Vagina (tissue), 2 donors: ENCODE measurements around the gene RGMB. TPM values are rescaled to one million over a fixed set of nuclear protein-coding genes. Genes with fewer than 3 reads are reported as not detected.

Source experiments
- DNase-seq, 2 donors: peaks; one replicate each; pipeline ENCODE4 v3.0.0-alpha.2; 2017; ENCODE audit errors: extremely low spot score in 2 of 2
- H3K27ac ChIP-seq: fragments of 200-600 bp; sonication (generic); one replicate; pipeline ENCODE4 v1.5.1; 2019
- H3K27me3 ChIP-seq: fragments of 200-600 bp; sonication (generic); one replicate; pipeline ENCODE4 v1.5.1; 2019
- H3K36me3 ChIP-seq, 2 donors: fragments of 200-600 bp; sonication (generic); one replicate each; pipeline ENCODE4 v1.5.1; 2017 to 2019
- H3K4me1 ChIP-seq: fragments of 200-600 bp; sonication (generic); one replicate; pipeline ENCODE4 v1.5.1; 2019
- H3K4me3 ChIP-seq, 2 donors: fragments of 200-600 bp; sonication (generic); 1 replicate in 1 of 2; 2 replicates in 1 of 2; pipeline ENCODE4 v1.5.1; 2016 to 2019
- H3K9me3 ChIP-seq: fragments of 200-600 bp; sonication (generic); one replicate; pipeline ENCODE4 v1.5.1; 2019
- POLR2A ChIP-seq, 2 donors: fragments of 450-650 bp; IDR thresholded peaks; one replicate each; pipeline ENCODE4 v1.6.1; 2017; ENCODE audit warnings: antibody characterized with exemption in 2 of 2, mild to moderate bottlenecking in 2 of 2, moderate library complexity in 2 of 2
- POLR2AphosphoS5 ChIP-seq, 2 donors: sonication (generic); formaldehyde crosslinking; IDR thresholded peaks; one replicate each; pipeline ENCODE4 v1.9.0; 2017; ENCODE audit warnings: antibody characterized with exemption in 2 of 2, mild to moderate bottlenecking in 2 of 2, low read depth in 1 of 2; ENCODE audit not compliant: insufficient read depth in 1 of 2
- intact Hi-C: fragments of 100-400 bp; cut with DNase I; formaldehyde crosslinking; loops from one replicate; pipeline ENCODE4 v1.15.1; 2023
- total RNA-seq: library from RNA; depleted of rRNA; stranded (reverse); fragments of >200 nt; gene quantifications from one replicate; pipeline ENCODE4 v1.2.3, GENCODE V29; 2016
- TF ChIP-seq, protein P1 (sequence below), 3 experiments: fragments of 450-650 bp in 2 of 3; fragments of 200-600 bp in 1 of 3; sonication (generic) in 1 of 3; IDR thresholded peaks; one replicate each; pipeline ENCODE4 v1.5.1; 2017 to 2019; ENCODE audit warnings: antibody characterized with exemption in 3 of 3, mild to moderate bottlenecking in 2 of 3, moderate library complexity in 2 of 3

RGMB gene
- total RNA-seq, 1 donor from 2014 or later, result 39.0 TPM

DNA sequence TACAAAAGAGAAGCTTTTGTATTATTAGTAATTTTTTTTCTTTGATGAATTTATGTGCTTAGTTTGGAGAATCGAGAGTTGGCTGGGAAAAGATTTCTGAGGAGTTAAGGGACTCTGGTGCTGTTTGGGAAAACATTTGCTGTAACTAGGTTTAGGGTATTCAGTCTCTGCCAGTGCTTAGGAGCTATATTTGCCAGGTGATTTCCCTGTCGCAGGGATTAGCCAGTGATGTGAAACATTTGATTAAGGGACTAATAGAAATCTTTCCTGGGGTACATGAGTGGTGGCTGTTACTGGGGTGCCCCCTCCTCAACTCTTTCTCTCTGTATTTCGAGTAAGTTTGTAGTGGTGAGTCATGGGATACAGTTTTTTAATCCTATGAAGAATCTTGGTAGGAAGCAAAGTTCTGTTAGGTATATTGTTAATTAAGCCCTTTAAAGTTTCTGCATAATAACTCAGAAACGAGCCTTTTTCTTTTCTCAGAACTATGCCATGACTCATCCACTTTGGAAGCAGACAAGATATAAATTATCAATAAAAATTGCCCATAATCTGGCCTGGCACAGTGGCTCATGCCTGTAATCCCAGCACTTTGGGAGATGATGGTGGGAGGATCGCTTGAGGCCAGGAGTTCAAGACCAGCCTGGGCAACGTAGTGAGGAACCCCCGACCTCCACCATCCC is 18.6 kb downstream of the RGMB start:
- intact Hi-C loops, result no loop called here
- Histone ChIP-seq H3K9me3 (no peaks in the 10 kb centered on the region), H3K27me3 (no peaks in the 10 kb centered on the region), H3K27ac (no peak overlapping the region), H3K4me1 (peaks cover 31% of the 10 kb centered on the region), H3K4me3 (no peak overlapping the region), H3K36me3 (no peaks in the 10 kb centered on the region)
- no peak for DNase-seq
- TF ChIP-seq, protein P1, sequence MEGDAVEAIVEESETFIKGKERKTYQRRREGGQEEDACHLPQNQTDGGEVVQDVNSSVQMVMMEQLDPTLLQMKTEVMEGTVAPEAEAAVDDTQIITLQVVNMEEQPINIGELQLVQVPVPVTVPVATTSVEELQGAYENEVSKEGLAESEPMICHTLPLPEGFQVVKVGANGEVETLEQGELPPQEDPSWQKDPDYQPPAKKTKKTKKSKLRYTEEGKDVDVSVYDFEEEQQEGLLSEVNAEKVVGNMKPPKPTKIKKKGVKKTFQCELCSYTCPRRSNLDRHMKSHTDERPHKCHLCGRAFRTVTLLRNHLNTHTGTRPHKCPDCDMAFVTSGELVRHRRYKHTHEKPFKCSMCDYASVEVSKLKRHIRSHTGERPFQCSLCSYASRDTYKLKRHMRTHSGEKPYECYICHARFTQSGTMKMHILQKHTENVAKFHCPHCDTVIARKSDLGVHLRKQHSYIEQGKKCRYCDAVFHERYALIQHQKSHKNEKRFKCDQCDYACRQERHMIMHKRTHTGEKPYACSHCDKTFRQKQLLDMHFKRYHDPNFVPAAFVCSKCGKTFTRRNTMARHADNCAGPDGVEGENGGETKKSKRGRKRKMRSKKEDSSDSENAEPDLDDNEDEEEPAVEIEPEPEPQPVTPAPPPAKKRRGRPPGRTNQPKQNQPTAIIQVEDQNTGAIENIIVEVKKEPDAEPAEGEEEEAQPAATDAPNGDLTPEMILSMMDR (IDR thresholded peaks at IDR 0.05), result no peak

DNA sequence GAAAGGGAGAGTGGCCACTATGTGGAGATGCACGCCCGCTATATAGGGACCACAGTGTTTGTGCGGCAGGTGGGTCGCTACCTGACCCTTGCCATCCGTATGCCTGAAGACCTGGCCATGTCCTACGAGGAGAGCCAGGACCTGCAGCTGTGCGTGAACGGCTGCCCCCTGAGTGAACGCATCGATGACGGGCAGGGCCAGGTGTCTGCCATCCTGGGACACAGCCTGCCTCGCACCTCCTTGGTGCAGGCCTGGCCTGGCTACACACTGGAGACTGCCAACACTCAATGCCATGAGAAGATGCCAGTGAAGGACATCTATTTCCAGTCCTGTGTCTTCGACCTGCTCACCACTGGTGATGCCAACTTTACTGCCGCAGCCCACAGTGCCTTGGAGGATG is 19.8 kb downstream of the RGMB start:
- Histone ChIP-seq H3K36me3 (no peaks in the 10 kb centered on the region), H3K4me3 (no peak overlapping the region), H3K27me3 (no peaks in the 10 kb centered on the region), H3K27ac (no peak overlapping the region), H3K4me1 (peaks cover 22% of the 10 kb centered on the region), H3K9me3 (no peaks in the 10 kb centered on the region)
- no peak for DNase-seq
- intact Hi-C loops, result no loop called here
- TF ChIP-seq POLR2A (IDR thresholded peaks at IDR 0.05) (no peak), POLR2AphosphoS5 (IDR thresholded peaks at IDR 0.05; ENCODE audit: insufficient read depth in 1 of 2, low read depth in 1 of 2) (no peak)
- TF ChIP-seq, protein P1 (IDR thresholded peaks at IDR 0.05), result no peak

DNA sequence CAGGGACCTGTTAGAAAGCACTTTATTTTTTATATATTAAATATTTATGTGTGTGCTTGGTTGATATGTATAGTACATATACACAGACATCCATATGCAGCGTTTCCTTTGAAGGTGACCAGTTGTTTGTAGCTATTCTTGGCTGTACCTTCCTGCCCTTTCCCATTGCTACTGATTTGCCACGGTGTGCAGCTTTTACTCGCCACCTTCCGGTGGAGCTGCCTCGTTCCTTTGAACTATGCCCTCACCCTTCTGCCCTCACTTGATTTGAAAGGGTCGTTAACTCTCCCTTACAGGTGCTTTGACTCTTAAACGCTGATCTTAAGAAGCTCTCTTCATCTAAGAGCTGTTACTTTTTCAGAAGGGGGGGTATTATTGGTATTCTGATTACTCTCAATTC is 20.5 kb downstream of the RGMB start:
- intact Hi-C loops, result no loop called here

DNA sequence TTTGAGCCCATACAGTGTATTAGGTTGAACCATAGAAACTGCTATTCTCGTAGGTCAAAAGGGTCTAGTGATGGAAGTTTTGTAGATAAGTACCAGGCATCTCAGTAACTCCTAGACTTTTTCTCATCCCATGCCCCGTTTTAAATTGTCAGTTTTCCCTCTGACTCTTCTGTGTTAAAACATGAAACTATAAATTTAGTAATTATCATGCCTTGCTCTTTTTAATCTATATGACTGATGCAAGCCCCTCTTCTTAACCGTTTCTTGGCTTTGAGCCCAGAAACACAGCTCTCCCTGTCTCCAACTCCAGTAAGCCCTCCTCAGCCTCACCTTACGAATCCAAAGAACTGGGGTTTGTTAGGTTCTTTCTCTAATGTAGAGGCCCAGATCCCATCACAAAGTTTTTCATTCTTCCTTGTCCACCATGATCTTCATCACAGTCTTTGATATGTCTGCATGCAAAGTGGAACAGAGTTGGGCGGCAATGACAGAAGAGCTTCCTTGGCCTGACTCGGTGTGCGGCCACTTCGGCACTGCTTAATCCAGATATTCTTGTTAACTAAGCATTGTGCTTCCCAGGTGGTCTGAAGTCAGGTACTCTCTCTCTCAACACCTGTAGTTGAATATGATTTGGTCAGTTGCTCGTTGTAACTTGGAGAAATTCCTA is 21.1 kb downstream of the RGMB start:
- H3K4me3 ChIP-seq, result no peak overlapping the region
- H3K4me1 ChIP-seq, result peaks cover 9% of the 10 kb centered on the region
- no peak for DNase-seq
- intact Hi-C loops, result no loop called here
- H3K27ac ChIP-seq, result no peak overlapping the region
- H3K27me3 ChIP-seq, result no peaks in the 10 kb centered on the region
- H3K9me3 ChIP-seq, result no peaks in the 10 kb centered on the region
- H3K36me3 ChIP-seq, result no peaks in the 10 kb centered on the region
- TF ChIP-seq, protein P1 (IDR thresholded peaks at IDR 0.05), result no peak
- no peak for TF ChIP-seq POLR2A (IDR thresholded peaks at IDR 0.05)
- TF ChIP-seq POLR2AphosphoS5 (IDR thresholded peaks at IDR 0.05; ENCODE audit: insufficient read depth in 1 of 2, low read depth in 1 of 2), result no peak

More for the DNA sequence above, 20.5 kb downstream of the RGMB start:
- no peak for DNase-seq
- TF ChIP-seq POLR2AphosphoS5 (IDR thresholded peaks at IDR 0.05; ENCODE audit: insufficient read depth in 1 of 2, low read depth in 1 of 2) (no peak), POLR2A (IDR thresholded peaks at IDR 0.05) (no peak)
- TF ChIP-seq, protein P1 (IDR thresholded peaks at IDR 0.05), result no peak
- Histone ChIP-seq H3K27me3 (no peaks in the 10 kb centered on the region), H3K9me3 (no peaks in the 10 kb centered on the region), H3K27ac (no peak overlapping the region), H3K4me3 (no peak overlapping the region), H3K4me1 (peaks cover 15% of the 10 kb centered on the region), H3K36me3 (no peaks in the 10 kb centered on the region)

DNA sequence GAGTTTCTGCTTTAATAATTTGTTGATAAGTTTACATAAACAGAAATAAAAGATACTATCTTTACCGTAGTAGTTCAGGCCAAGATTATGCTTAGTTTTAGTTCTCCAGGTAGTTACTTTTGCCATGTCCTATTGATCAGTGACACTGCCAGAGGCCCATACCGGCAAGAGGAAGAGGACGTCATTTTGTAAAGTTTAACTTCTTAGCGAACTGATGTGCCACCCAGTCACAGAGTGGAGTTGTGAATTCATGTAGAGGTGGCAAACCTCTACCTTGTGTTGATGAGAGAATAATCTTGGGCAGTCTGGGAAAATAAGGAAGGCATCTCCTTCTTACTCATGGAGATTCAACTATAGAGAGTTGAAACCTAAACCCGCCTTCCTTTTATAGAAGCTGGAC is 21.8 kb downstream of the RGMB start:
- intact Hi-C loops, result no loop called here
- no peak for DNase-seq
- TF ChIP-seq POLR2A (IDR thresholded peaks at IDR 0.05) (no peak), POLR2AphosphoS5 (IDR thresholded peaks at IDR 0.05; ENCODE audit: insufficient read depth in 1 of 2, low read depth in 1 of 2) (no peak)
- TF ChIP-seq, protein P1 (IDR thresholded peaks at IDR 0.05), result no peak
- H3K4me1 ChIP-seq, result peaks cover 5% of the 10 kb centered on the region
- H3K27me3 ChIP-seq, result no peaks in the 10 kb centered on the region
- no peaks in the 10 kb centered on the region for H3K9me3 ChIP-seq
- no peak overlapping the region for H3K27ac ChIP-seq
- H3K4me3 ChIP-seq, result no peak overlapping the region
- H3K36me3 ChIP-seq, result no peaks in the 10 kb centered on the region
